ENCODE results near the gene SCAF4. TPM values are rescaled to one million over a fixed set of nuclear protein-coding genes. Genes with fewer than 3 reads are reported as not detected.

Gene SCAF4
- 8.0 and 8.7 TPM in 2 replicates for total RNA-seq

GRCh38 chr21:31731857-31732596 lies at the start of gene SCAF4:
Gene SCAF4 (minus strand): TSS chr21:31732118. CDS start chr21:31731692, 426 bp downstream.

GRCh38 chr21:31659536-31660258 lies 72.2 kb downstream of the SCAF4 start, which contains the start of gene SOD1:
Gene SOD1 (plus strand): TSS chr21:31659693. CDS start chr21:31659770, 77 bp downstream.

Other genes starting within 250 kb of the SCAF4 start
- gene SOD1, start 72.4 kb downstream of the SCAF4 start, total RNA-seq, result 194 and 230 TPM in 2 replicates
- under 0.01 TPM in 1 of 2 replicates, not detected in the other for gene HUNK, start 140.9 kb upstream of the SCAF4 start, total RNA-seq

Data from mammary microvascular endothelial cell (primary cell).